ENCODE measurements around the gene CREBL2. TPM values are rescaled to one million over a fixed set of nuclear protein-coding genes. Genes with fewer than 3 reads are reported as not detected.

CREBL2 gene
- total RNA-seq, 2 donors from 2014 or later = 41.7 to 44.6 TPM

DNA sequence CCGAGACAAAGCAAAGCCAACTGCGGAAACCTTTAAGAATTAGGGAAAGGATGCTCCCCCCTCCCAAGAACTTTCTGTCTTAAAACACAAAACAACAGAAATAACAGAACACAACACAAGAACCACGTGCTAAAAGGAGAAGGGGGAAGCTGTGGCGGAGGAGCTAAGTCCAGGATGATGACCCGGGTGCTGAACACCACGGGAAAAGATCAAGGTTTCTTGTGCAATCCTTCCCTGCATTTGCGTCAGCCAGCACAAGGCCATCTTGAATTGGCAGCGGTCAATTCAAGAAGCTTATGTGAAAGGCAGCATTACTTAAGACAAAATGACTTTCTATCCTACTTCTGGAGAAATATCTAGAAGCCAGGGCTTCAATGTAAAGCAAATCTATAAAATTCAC, 11.0 kb upstream of the CREBL2 start:
- H3K9me3 ChIP-seq = no peaks in the 10 kb centered on the region
- H3K27me3 ChIP-seq (replicated peaks; ENCODE audit: insufficient read depth) = no peaks in the 10 kb centered on the region
- no peak overlapping the region for H3K27ac ChIP-seq
- DNase-seq (ENCODE audit: low spot score) = no peak
- TF ChIP-seq, protein P1, sequence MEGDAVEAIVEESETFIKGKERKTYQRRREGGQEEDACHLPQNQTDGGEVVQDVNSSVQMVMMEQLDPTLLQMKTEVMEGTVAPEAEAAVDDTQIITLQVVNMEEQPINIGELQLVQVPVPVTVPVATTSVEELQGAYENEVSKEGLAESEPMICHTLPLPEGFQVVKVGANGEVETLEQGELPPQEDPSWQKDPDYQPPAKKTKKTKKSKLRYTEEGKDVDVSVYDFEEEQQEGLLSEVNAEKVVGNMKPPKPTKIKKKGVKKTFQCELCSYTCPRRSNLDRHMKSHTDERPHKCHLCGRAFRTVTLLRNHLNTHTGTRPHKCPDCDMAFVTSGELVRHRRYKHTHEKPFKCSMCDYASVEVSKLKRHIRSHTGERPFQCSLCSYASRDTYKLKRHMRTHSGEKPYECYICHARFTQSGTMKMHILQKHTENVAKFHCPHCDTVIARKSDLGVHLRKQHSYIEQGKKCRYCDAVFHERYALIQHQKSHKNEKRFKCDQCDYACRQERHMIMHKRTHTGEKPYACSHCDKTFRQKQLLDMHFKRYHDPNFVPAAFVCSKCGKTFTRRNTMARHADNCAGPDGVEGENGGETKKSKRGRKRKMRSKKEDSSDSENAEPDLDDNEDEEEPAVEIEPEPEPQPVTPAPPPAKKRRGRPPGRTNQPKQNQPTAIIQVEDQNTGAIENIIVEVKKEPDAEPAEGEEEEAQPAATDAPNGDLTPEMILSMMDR (IDR thresholded peaks at IDR 0.05) = no peak
- no peak for ATAC-seq (ENCODE audit: insufficient number of reproducible peaks, low FRiP score, low read depth)
- no peak overlapping the region for H3K4me3 ChIP-seq
- no peaks in the 10 kb centered on the region for H3K4me1 ChIP-seq (ENCODE audit: control insufficient read depth in 1 of 2, low read depth in 2 of 2)
- no peaks in the 10 kb centered on the region for H3K36me3 ChIP-seq

- no peak overlapping the region for H3K4me3 ChIP-seq
- DNase-seq (ENCODE audit: low spot score) (no peak), ATAC-seq (ENCODE audit: insufficient number of reproducible peaks, low FRiP score, low read depth) (no peak)
- H3K9me3 ChIP-seq = no peaks in the 10 kb centered on the region
- H3K27me3 ChIP-seq (replicated peaks; ENCODE audit: insufficient read depth) = no peaks in the 10 kb centered on the region
- no peaks in the 10 kb centered on the region for H3K4me1 ChIP-seq (ENCODE audit: control insufficient read depth in 1 of 2, low read depth in 2 of 2)
- no peak overlapping the region for H3K27ac ChIP-seq
- TF ChIP-seq, protein P1 (IDR thresholded peaks at IDR 0.05) = no peak
- H3K36me3 ChIP-seq = no peaks in the 10 kb centered on the region
Measured at GRCh38 chr12:12604740-12605139, 6.9 kb upstream of the CREBL2 start.

GRCh38 chr12:12606781-12607589, 4.7 kb upstream of the CREBL2 start:
- no peak for DNase-seq (ENCODE audit: low spot score)
- no peak for ATAC-seq (ENCODE audit: insufficient number of reproducible peaks, low FRiP score, low read depth)

DNA sequence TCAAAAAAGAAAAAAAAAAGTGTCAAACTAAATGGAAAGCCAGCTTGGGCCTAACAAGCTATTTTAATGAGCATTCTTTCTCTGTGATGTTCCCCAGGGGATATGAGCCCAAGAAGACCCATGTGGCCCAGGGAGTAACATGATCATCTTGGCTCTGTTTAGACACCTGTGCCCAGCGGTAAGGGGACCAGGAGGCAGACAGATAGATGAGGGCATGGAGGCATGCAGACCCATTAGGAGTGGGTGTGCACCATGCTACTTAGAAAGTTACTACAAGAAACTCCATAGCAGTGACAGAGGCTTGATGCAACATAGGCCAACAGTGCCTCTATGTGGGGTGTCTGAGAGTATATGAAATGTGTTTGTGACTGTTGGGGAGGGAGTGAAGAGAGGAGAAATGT, 3.1 kb upstream of the CREBL2 start:
- Histone ChIP-seq H3K4me3 (no peak overlapping the region), H3K36me3 (no peaks in the 10 kb centered on the region), H3K9me3 (no peaks in the 10 kb centered on the region), H3K27me3 (replicated peaks; ENCODE audit: insufficient read depth) (no peaks in the 10 kb centered on the region), H3K4me1 (ENCODE audit: control insufficient read depth in 1 of 2, low read depth in 2 of 2) (peaks cover 9 to 20% of the 10 kb centered on the region in 2 donors), H3K27ac (no peak overlapping the region)
- TF ChIP-seq, protein P1 (IDR thresholded peaks at IDR 0.05) = no peak
- no peak for DNase-seq (ENCODE audit: low spot score)
- ATAC-seq (ENCODE audit: insufficient number of reproducible peaks, low FRiP score, low read depth) = no peak

More at GRCh38 chr12:12606781-12607589, 4.7 kb upstream of the CREBL2 start:
- Histone ChIP-seq H3K4me1 (ENCODE audit: control insufficient read depth in 1 of 2, low read depth in 2 of 2) (peaks cover 4 to 6% of the 10 kb centered on the region in 2 donors), H3K9me3 (no peaks in the 10 kb centered on the region), H3K27ac (no peak overlapping the region), H3K4me3 (no peak overlapping the region), H3K27me3 (replicated peaks; ENCODE audit: insufficient read depth) (no peaks in the 10 kb centered on the region), H3K36me3 (no peaks in the 10 kb centered on the region)
- TF ChIP-seq, protein P1 (IDR thresholded peaks at IDR 0.05) = no peak

- H3K9me3 ChIP-seq = no peaks in the 10 kb centered on the region
- TF ChIP-seq, protein P1 (IDR thresholded peaks at IDR 0.05) = no peak
- DNase-seq (ENCODE audit: low spot score) (no peak), ATAC-seq (ENCODE audit: insufficient number of reproducible peaks, low FRiP score, low read depth) (no peak)
- H3K4me3 ChIP-seq = no peak overlapping the region
- no peak overlapping the region for H3K27ac ChIP-seq
- H3K27me3 ChIP-seq (replicated peaks; ENCODE audit: insufficient read depth) = no peaks in the 10 kb centered on the region
- peaks cover 9 to 30% of the 10 kb centered on the region in 2 donors for H3K4me1 ChIP-seq (ENCODE audit: control insufficient read depth in 1 of 2, low read depth in 2 of 2)
- H3K36me3 ChIP-seq = no peaks in the 10 kb centered on the region
Measured at GRCh38 chr12:12609692-12610091, 2.0 kb upstream of the CREBL2 start.

All from thoracic aorta (tissue), 2 donors.